GM18520 (cell line): ENCODE measurements around the gene NPNT.

Experiments used
- ATAC-seq: cut with Tn5 transposase; IDR thresholded peaks from one replicate; pipeline ENCODE4 v1.9.1; 2021; ENCODE audit not compliant: unreplicated experiment

NPNT gene

DNA sequence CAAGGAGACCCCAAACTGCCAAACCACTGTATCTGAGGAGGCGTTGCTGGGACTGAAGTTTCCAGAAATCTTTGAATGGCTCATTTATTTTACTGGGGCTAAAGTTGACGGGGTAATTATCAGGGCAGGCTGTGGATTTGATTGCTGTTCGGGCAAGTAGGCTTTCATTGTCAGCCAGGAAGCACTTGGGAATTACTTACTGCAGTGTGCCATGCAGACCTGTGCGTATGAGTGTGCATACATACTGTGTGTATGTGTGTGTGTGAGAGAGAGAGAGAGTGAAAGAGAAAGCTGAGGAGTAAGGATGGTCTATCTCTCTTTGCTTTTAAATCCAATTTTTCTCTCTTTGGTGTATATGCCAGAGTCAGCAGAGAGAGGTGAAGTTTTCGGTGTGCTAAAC, 122.7 kb downstream of the NPNT start:
- no peak for ATAC-seq

- no peak for ATAC-seq
Measured at GRCh38 chr4:106019771-106020170, 124.5 kb downstream of the NPNT start.
